GM20000 (cell line): ENCODE measurements around the gene PRRC2A.

Experiments
- DNase-seq: peaks from one replicate; pipeline ENCODE4 v3.0.0; 2012; ENCODE audit warnings: low spot score
- TF ChIP-seq, protein P1 (sequence below): IDR thresholded peaks from 2 replicates; pipeline ENCODE4 v1.5.1; 2012; ENCODE audit warnings: mild to moderate bottlenecking, control low read depth; ENCODE audit errors: extremely low read depth, missing control alignments

The PRRC2A gene

DNA sequence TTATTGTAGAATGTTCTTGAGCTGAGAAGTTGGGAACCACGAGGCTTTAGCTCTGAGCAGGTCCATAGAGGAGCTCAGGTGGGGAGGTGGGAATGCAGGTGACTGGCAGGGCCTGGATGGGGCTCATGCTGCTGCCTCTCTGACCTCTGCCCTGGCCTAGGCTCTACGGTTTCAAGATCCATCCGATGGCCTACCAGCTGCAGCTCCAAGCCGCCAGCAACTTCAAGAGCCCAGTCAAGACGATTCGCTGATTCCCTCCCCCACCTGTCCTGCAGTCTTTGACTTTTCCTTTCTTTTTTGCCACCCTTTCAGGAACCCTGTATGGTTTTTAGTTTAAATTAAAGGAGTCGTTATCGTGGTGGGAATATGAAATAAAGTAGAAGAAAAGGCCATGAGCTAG is 49.2 kb downstream of the PRRC2A start, which contains the start of gene LY6G5B:
TSS of gene LY6G5B (plus strand) at position 301 of the 400 bp plus-strand sequence. CDS start 975 bp downstream, outside the sequence.
- TF ChIP-seq, protein P1, sequence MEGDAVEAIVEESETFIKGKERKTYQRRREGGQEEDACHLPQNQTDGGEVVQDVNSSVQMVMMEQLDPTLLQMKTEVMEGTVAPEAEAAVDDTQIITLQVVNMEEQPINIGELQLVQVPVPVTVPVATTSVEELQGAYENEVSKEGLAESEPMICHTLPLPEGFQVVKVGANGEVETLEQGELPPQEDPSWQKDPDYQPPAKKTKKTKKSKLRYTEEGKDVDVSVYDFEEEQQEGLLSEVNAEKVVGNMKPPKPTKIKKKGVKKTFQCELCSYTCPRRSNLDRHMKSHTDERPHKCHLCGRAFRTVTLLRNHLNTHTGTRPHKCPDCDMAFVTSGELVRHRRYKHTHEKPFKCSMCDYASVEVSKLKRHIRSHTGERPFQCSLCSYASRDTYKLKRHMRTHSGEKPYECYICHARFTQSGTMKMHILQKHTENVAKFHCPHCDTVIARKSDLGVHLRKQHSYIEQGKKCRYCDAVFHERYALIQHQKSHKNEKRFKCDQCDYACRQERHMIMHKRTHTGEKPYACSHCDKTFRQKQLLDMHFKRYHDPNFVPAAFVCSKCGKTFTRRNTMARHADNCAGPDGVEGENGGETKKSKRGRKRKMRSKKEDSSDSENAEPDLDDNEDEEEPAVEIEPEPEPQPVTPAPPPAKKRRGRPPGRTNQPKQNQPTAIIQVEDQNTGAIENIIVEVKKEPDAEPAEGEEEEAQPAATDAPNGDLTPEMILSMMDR = no peak
- no peak for DNase-seq

DNA sequence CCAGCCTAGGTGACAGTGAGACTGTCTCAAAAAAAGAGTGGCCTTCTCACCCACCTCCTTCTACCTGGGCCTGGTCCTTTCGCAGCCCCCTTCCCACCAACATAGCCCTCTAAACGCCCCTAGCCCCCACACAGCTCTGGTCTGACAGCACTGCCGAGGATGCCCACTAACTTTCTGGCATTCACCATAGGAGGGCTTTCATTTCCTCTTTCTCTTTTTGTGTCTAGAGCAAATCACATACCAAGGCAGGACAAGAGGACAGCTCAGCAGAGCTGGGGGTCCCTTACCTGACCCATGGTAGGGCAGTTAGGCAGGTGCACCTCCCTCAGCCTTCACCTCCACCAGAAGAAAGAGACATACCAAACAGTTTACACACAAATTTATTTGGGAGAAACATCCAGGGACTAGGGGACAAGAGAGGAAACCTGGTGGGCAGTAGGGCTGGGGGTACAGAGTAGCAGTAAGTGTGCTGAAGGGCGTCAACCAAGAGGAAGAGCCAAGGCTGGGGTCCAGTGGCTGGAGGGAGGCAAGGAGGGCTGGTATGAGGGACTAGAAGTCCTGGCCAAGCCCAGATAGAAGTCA is 55.9 kb downstream of the PRRC2A start:
- TF ChIP-seq, protein P1 = no peak
- DNase-seq = no peak

DNA sequence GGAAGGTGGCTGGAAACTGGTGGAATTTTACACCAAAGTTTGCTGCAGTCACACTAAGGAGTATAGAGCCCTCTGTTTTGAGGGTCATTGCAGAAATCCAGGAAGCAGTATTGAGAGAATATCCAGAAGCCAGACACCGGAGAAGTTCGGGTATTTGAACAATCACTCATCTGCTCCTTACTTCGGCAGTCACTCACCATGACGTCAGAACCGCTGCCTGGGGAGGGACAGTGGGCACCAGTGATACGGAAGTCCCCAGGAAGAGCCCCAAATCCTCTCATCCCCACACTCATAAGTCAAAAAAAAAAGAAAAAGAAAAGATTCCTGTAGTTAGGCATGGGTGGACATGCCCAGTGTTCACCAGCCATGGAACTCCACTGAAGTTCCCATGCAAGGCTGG is 56.4 kb downstream of the PRRC2A start:
- TF ChIP-seq, protein P1 = no peak
- no peak for DNase-seq

DNA sequence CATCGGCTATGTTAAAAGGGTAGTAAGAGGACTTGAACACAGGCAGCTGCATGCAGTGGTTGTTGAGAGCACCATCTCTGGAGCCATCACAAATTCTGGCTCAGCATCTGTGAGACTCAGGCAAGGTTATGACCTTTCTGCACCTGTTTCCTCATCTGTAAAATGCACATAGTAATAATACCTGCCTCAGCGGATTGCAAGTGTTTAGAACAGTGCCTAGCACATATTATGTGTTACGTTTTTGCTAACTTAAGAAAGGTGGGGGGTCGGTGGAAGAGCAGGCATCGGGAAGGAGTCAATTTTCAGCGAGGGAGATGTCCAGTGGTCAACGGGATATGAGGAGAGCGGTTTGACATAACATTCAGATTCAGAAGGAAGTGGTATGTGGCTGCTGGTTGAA is 57.4 kb downstream of the PRRC2A start:
- DNase-seq = no peak
- TF ChIP-seq, protein P1 = no peak

DNA sequence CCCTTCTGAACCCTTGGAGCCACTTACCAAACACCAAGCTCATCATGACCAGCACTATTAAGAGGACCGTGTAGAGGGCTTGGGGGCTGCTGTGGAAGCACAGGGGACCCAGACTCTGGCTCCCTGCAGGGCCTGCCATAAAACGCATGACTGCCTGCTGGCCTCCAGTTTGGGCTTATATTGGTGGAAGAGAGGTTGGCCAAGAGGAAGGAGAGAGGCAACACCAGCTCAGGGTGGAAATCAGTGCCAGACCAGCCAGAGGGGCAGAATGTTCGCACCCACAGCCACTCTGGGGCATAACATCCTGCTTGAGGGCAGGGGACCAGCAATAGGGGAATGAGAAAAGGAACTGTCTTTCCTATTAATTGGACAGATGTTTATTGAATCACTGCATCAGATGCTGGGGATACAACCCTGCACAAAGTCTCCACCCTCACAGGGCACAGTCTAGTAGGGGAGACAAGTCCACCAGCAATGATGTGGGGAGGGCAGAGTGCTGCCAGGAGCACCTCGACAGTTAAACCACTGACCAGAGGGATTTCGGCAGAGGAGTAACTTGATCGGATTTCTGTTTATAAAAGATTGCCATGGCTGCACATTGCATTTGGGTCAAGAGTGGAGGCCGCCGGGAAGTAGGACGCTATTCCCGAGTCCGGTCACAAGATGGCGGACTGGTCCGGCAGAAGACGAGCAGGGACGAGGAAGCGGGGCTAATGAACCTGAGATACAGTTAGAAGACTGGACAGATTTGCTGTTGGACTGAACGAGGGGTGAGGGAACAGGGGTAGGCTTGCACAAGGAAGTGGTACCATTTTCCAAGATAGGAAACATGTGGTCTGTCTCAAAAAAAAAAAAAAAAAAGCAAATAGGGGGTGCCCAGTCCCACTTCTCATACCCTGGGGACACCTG is 60.0 kb downstream of the PRRC2A start, which contains the start of gene LY6G5C:
TSS of gene LY6G5C (minus strand) at position 842 of the 909 bp plus-strand sequence. CDS start at position 148, 694 bp downstream.
- peak; percentile 82 for DNase-seq

DNA sequence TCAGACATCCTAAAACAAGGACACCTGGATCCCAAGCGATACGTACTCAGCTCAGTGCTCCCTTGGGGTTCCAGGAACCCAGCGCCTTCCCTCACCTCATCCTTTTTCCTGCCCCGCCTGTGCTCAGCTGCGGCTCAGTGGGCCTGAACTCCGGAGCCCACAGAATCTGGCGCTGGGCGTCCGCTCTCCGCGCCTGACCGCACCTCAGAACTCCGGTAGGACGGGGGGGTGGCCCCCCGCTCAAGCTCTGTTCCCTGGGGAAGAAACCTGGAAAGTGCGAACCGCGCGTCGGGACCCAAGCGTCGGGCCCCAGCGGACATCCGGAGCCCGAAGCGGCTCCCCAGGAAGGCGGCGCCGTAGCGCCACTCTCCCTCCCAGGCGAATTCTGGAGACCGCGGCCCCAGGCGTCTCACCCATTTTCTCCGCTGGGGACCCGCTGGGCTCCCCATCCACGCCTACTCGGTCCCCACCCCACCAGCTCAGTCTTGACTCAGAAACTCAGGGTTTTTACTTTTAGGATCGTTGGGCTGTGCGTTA is 60.7 kb downstream of the PRRC2A start:
- peak; percentile 66 for DNase-seq
- TF ChIP-seq, protein P1 = no peak

More for the DNA sequence above, 60.0 kb downstream of the PRRC2A start, which contains the start of gene LY6G5C:
- TF ChIP-seq, protein P1 = peak; percentile 90

DNA sequence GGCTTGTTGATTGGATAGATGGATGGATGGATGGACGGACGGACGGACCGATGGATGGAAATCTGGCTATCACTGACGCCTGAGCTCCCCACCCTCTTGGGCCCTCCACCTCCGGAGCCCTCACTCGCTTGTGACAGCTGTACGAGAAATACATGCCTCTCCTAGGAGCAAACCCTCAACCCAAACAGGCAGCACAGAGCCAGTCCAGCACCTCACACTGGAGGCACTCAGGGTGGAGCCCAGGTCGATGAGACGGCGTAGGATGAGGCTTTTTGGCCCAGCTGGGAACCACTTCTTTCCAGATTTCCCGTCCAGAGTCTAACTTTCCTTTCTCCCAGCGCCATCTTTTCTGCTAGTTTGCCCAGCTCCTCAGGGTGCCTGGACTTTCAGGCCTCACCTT is 63.1 kb downstream of the PRRC2A start:
- TF ChIP-seq, protein P1 = no peak

More for the DNA sequence above, 63.1 kb downstream of the PRRC2A start:
- no peak for DNase-seq
